Neuron (in vitro differentiated cells): ENCODE results near the gene MSANTD2.

Experiments used
- H2AFZ ChIP-seq: one replicate; pipeline ENCODE4 v1.6.1; 2013; ENCODE audit warnings: low read depth, mild to moderate bottlenecking, inconsistent platforms, low read length, moderate library complexity
- H3K27me3 ChIP-seq: one replicate; pipeline ENCODE4 v1.6.1; 2013; ENCODE audit warnings: low read length; ENCODE audit not compliant: insufficient read depth
- H3K36me3 ChIP-seq: one replicate; pipeline ENCODE4 v1.6.1; 2013; ENCODE audit warnings: low read length; ENCODE audit not compliant: insufficient read depth
- H3K4me1 ChIP-seq: one replicate; pipeline ENCODE4 v1.6.1; 2013; ENCODE audit warnings: low read length; ENCODE audit not compliant: insufficient read depth
- H3K4me3 ChIP-seq: 2 replicates; pipeline ENCODE4 v1.5.1; 2013; ENCODE audit warnings: mild to moderate bottlenecking, low read length, moderate library complexity
- H3K9me3 ChIP-seq: one replicate; pipeline ENCODE4 v1.6.1; 2013; ENCODE audit warnings: low read length

MSANTD2 gene

DNA sequence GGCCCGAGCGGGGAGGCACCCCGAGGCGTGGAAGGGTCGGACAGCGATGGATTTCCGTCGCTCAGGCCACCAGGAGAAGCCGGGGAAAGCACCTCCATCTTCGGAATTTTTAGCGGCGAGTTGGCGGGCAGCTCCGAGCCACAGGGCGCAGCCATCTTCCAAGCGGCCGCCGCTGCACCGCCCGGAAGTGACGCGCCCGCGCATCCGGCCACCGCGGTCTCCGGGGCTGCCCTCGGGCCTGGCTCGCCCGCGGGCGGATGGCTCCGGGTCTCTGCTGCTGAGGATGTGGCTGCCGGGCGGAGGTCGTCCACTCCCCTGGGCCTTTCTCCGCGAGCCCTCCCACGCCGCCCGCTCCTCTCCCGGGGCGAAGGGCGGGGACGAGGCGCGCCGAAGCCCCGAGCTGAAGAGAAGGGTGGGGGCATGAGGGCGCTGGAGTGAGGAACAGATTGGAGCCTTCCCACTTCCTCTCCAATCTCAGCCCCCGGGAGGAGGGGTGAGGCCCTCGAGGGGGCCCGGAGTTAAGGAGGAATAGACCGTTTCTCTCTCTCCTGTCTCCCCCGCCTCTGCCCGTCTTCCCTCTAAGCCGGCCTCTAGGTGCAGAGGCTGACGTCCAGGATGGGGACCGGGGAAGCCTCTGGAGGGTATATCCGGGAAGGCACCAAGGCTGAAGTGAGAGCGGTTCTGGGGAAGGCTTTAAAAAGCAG is at the start of gene MSANTD2:
Gene MSANTD2 (minus strand): TSS at position 181 of the 704 bp plus-strand sequence. CDS start 26 bp downstream, at position 155.
- Histone ChIP-seq H3K4me3 (peak within 1 kb of the TSS; percentile 82), H3K27me3 (no peaks in the 10 kb centered on the region), H2AFZ (peak within 1 kb of the TSS; percentile 43), H3K9me3 (no peaks in the 10 kb centered on the region), H3K4me1 (peaks cover 20% of the 10 kb centered on the region), H3K36me3 (peaks cover 6% of the 10 kb centered on the region)

GRCh38 chr11:124846070-124846673 is 46.0 kb upstream of the MSANTD2 start:
- no peaks in the 10 kb centered on the region for H3K36me3 ChIP-seq
- H3K4me3 ChIP-seq = no peak overlapping the region
- no peaks in the 10 kb centered on the region for H3K9me3 ChIP-seq
- peaks cover 83% of the 10 kb centered on the region for H3K27me3 ChIP-seq
- H3K4me1 ChIP-seq = peaks cover 44% of the 10 kb centered on the region
- H2AFZ ChIP-seq = no peak overlapping the region

- Histone ChIP-seq H3K4me1 (peaks cover 48% of the 10 kb centered on the region), H3K9me3 (no peaks in the 10 kb centered on the region)
Measured at GRCh38 chr11:124844664-124845079, 44.5 kb upstream of the MSANTD2 start.

DNA sequence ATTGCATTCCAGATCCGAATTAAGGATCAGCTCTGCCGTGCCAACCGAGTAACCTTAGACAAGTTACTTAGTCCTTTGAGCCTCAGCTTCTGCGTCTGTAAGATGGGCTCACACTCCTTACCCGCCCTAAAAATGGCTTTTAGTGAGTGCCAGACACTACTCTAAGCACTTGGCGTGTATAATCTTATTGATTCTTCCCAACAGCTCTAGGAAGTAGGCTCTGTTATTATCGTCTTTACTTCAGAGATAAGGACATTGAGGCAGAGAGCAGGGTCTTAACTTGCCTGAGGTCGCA is 43.4 kb upstream of the MSANTD2 start:
- Histone ChIP-seq H3K4me3 (peak overlapping the region; percentile 44), H3K27me3 (peaks cover 87% of the 10 kb centered on the region), H3K36me3 (no peaks in the 10 kb centered on the region), H3K4me1 (peaks cover 53% of the 10 kb centered on the region), H2AFZ (no peak overlapping the region), H3K9me3 (no peaks in the 10 kb centered on the region)

More at GRCh38 chr11:124844664-124845079, 44.5 kb upstream of the MSANTD2 start:
- no peaks in the 10 kb centered on the region for H3K36me3 ChIP-seq
- H3K4me3 ChIP-seq = no peak overlapping the region
- no peak overlapping the region for H2AFZ ChIP-seq
- peaks cover 85% of the 10 kb centered on the region for H3K27me3 ChIP-seq

DNA sequence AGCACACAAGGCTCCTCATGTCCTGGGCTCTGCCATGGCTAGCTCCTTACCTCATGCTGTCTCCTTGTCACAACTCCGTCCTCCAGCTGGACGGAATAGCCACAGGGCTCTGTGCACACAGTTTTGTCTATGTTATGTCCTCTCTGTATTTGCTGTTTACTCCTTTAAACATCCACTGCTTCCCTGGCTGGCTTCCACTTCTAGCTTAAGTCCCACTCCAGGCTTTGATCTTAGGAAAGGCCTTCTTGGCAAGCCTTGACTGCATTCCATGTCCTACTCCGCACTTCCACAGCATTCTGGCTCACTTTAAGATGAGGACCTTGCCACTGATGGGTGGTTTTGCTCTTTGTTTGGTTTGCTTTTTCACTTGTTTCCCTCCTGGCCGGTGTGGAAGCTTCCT is 42.1 kb upstream of the MSANTD2 start:
- H3K4me1 ChIP-seq = peaks cover 46% of the 10 kb centered on the region
- no peak overlapping the region for H2AFZ ChIP-seq
- no peak overlapping the region for H3K4me3 ChIP-seq
- no peaks in the 10 kb centered on the region for H3K9me3 ChIP-seq
- H3K36me3 ChIP-seq = no peaks in the 10 kb centered on the region
- H3K27me3 ChIP-seq = peaks cover 89% of the 10 kb centered on the region

GRCh38 chr11:124841840-124842239 is 41.6 kb upstream of the MSANTD2 start:
- Histone ChIP-seq H3K4me1 (peaks cover 49% of the 10 kb centered on the region), H3K4me3 (no peak overlapping the region), H3K36me3 (no peaks in the 10 kb centered on the region), H2AFZ (no peak overlapping the region), H3K9me3 (no peaks in the 10 kb centered on the region), H3K27me3 (peaks cover 86% of the 10 kb centered on the region)

- no peak overlapping the region for H2AFZ ChIP-seq
- peaks cover 82% of the 10 kb centered on the region for H3K27me3 ChIP-seq
- no peak overlapping the region for H3K4me3 ChIP-seq
- H3K9me3 ChIP-seq = no peaks in the 10 kb centered on the region
- peaks cover 45% of the 10 kb centered on the region for H3K4me1 ChIP-seq
- H3K36me3 ChIP-seq = no peaks in the 10 kb centered on the region
Measured at GRCh38 chr11:124841201-124841600, 41.0 kb upstream of the MSANTD2 start.

GRCh38 chr11:124840666-124841065 is 40.5 kb upstream of the MSANTD2 start:
- Histone ChIP-seq H3K27me3 (peaks cover 77% of the 10 kb centered on the region), H3K4me3 (no peak overlapping the region), H3K4me1 (peaks cover 40% of the 10 kb centered on the region), H3K36me3 (no peaks in the 10 kb centered on the region), H2AFZ (no peak overlapping the region), H3K9me3 (no peaks in the 10 kb centered on the region)

GRCh38 chr11:124839972-124840621 is 39.9 kb upstream of the MSANTD2 start:
- H3K36me3 ChIP-seq = no peaks in the 10 kb centered on the region
- H3K27me3 ChIP-seq = peaks cover 71% of the 10 kb centered on the region
- H3K9me3 ChIP-seq = no peaks in the 10 kb centered on the region
- peak overlapping the region; percentile 34 for H3K4me3 ChIP-seq
- H2AFZ ChIP-seq = peak overlapping the region; percentile 87
- peaks cover 35% of the 10 kb centered on the region for H3K4me1 ChIP-seq

DNA sequence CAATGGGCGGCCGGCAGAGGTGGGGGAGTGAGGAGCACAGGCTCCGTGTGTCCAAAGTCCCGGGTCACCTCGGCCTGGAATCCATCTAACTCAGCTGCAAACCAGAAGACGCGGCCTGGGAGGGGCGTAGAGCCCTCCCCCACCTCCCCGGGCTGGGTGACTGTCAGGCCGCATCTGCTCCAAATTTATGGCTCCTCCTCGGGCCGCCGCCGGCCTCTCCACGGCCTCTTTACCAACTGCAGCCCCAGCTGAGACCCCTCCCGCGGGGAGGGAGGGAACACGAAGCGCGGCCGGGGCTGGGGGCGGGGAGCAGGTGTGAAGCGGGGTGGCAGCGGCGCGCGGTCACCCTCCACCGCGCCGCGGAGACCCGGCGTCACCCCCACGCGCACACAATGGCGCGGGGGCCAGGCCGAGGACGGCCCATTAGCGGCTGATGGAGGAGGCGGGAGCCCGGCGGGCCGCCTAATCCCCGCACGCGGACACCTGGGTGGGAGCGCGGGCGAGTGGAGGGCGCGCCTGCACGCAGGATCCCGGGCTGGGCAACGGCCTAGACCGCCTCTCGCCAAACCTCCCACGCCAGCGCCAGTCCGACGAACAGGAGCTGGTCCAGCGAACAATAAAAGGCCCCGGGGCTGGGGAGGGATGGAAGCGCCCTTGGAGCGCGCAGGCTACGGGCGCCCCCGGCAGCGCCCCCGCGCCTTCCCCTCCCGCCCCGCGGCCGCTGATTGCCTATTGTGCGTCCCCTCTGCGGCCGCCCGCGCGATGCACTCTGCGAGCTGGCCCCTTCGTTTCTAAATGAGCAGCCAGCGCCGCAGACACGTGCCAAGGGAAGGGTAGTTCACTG is 39.1 kb upstream of the MSANTD2 start:
- Histone ChIP-seq H3K4me1 (peaks cover 30% of the 10 kb centered on the region), H3K36me3 (no peaks in the 10 kb centered on the region), H3K4me3 (peak overlapping the region; percentile 34)

DNA sequence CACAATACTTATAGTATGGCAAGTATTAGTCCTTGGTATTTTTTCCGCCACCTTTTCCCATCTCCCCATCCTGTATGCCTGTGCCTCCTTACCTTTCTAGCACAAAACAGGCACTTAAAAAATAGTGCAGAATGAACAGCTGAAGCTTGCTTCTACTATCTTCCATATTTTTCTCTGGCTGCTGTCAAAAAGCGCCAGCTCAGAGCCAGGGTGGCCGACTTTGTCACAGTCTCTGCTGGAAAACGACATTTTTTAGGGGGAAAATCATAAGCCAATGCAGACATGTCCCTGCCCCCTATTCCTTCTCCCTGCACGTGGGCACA is 38.6 kb upstream of the MSANTD2 start:
- H3K27me3 ChIP-seq = peaks cover 62% of the 10 kb centered on the region
- H3K9me3 ChIP-seq = no peaks in the 10 kb centered on the region
- peak overlapping the region; percentile 34 for H3K4me3 ChIP-seq
- H3K4me1 ChIP-seq = peaks cover 30% of the 10 kb centered on the region
- no peak overlapping the region for H2AFZ ChIP-seq
- H3K36me3 ChIP-seq = no peaks in the 10 kb centered on the region

More for the DNA sequence above, 39.1 kb upstream of the MSANTD2 start:
- peaks cover 67% of the 10 kb centered on the region for H3K27me3 ChIP-seq
- H2AFZ ChIP-seq = peak overlapping the region; percentile 87
- no peaks in the 10 kb centered on the region for H3K9me3 ChIP-seq

DNA sequence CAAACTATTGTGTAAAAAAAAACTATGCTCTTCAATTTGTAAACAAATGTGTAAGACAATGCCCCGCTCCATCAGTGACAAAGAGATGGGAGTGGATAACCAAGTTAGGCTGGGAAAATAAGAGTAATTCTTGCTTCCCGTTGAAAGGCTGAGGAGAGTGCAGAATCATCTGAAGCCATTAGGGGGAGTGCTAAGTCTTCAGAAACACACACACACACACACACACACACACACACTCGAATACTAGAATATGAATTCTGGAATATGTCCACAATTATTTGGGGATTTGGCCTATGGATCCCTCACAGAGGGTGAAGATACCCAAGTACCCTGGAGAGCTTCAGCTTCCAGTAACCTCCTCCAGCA is 37.3 kb upstream of the MSANTD2 start:
- Histone ChIP-seq H3K9me3 (no peaks in the 10 kb centered on the region), H3K27me3 (peaks cover 50% of the 10 kb centered on the region), H3K36me3 (no peaks in the 10 kb centered on the region), H2AFZ (no peak overlapping the region), H3K4me3 (no peak overlapping the region), H3K4me1 (peaks cover 19% of the 10 kb centered on the region)

DNA sequence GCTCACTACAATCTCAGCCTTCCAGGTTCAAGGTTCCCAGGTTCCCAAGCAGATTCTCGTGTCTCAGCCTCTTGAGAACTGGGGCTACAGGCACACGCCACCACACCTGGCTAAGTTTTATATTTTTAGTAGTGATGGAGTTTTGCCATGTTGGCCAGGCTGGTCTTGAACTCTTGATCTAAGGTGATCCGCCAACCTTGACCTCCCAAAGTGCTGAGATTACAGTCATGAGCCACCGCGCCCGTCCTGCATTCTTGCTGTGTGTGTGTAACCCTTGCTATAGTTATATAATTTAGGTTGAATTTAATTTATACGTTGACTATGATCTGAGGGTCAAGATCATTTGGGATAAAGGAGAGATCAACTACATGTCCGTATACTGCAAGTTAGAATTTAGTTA is 35.7 kb upstream of the MSANTD2 start:
- H3K36me3 ChIP-seq = no peaks in the 10 kb centered on the region
- no peak overlapping the region for H3K4me3 ChIP-seq
- no peak overlapping the region for H2AFZ ChIP-seq
- no peaks in the 10 kb centered on the region for H3K9me3 ChIP-seq
- H3K4me1 ChIP-seq = peaks cover 18% of the 10 kb centered on the region
- peaks cover 35% of the 10 kb centered on the region for H3K27me3 ChIP-seq
